GM12873 (cell line): ENCODE data around the gene SETD2.

Source experiments
- TF ChIP-seq, protein P1 (sequence below): IDR thresholded peaks from 2 replicates; pipeline ENCODE4 v1.5.1; 2012; ENCODE audit warnings: low read depth, mild to moderate bottlenecking, moderate library complexity, low read length, control low read depth; ENCODE audit not compliant: insufficient read depth; ENCODE audit errors: missing control alignments

SETD2 gene

DNA sequence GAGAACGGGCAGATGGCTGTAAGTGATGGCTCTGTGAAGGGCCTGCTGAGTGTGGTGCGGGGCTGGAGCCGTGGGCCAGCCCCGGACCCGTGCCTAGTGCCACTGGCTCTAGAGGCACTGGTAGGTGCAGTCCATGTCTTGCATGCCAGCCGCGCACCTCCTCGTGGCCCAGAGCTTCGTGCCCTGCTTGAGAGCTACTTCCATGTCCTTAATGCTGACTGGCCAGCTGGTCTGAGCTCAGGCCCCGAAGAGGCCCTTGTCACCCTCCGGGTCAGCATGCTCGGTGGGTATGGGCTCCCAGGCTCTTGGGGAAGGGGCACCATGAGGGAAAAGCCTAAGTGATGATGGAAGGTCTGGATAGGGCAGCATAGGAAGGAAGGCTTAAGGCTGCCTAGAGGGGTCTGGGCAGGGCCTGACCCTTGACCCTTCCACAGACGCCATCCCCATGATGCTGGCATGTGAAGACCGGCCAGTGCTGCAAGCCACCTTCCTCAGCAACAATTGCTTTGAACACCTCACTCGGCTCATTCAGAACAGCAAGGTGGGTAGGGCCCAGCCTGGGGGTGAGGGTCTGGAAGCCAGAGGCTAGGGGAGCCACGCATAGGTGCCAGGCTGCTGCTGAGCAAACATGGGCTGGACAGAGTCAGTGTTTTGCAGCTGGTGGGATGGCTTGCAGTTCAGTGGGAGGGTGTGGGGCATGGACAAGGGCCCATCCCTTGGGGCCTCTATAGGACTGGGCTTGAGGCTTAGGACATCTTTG lies 172.3 kb downstream of the SETD2 start:
- TF ChIP-seq, protein P1, sequence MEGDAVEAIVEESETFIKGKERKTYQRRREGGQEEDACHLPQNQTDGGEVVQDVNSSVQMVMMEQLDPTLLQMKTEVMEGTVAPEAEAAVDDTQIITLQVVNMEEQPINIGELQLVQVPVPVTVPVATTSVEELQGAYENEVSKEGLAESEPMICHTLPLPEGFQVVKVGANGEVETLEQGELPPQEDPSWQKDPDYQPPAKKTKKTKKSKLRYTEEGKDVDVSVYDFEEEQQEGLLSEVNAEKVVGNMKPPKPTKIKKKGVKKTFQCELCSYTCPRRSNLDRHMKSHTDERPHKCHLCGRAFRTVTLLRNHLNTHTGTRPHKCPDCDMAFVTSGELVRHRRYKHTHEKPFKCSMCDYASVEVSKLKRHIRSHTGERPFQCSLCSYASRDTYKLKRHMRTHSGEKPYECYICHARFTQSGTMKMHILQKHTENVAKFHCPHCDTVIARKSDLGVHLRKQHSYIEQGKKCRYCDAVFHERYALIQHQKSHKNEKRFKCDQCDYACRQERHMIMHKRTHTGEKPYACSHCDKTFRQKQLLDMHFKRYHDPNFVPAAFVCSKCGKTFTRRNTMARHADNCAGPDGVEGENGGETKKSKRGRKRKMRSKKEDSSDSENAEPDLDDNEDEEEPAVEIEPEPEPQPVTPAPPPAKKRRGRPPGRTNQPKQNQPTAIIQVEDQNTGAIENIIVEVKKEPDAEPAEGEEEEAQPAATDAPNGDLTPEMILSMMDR: no peak

- TF ChIP-seq, protein P1: no peak
Observed at GRCh38 chr3:46990573-46991374, 173.1 kb downstream of the SETD2 start.

DNA sequence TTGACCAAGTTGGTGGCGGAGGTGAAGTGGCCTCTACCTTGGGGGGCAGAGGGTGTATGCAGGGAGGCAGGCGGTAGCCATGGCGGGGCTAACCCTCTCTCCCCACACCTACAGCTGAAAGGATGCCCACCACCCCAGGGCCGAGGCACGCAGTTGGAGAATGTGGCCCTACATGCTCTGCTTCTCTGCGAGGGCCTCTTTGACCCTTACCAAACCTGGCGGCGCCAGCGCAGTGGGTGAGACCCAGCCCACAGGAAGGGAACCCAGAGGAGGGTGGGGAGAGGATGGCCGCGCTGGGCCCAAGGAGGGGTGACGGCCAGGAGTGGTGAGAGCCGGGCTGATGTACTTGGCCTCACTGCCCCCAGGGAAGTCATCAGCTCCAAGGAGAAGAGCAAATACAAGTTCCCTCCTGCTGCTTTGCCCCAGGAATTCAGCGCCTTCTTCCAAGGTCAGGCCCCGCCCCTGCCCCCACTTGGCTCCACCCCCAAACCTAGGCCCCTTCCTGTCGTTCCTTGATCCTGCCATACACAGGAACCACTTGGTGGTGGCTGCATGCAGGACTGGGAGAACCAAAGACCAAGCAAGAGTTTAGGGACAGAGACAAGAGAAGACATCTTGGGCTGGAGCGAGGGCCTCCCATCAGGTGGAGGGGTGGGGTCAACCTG lies 174.6 kb downstream of the SETD2 start:
- TF ChIP-seq, protein P1: no peak

GRCh38 chr3:46988616-46989015 lies 175.3 kb downstream of the SETD2 start:
- TF ChIP-seq, protein P1: no peak

- TF ChIP-seq, protein P1: no peak
Observed at GRCh38 chr3:46987743-46988401, 176.0 kb downstream of the SETD2 start.

DNA sequence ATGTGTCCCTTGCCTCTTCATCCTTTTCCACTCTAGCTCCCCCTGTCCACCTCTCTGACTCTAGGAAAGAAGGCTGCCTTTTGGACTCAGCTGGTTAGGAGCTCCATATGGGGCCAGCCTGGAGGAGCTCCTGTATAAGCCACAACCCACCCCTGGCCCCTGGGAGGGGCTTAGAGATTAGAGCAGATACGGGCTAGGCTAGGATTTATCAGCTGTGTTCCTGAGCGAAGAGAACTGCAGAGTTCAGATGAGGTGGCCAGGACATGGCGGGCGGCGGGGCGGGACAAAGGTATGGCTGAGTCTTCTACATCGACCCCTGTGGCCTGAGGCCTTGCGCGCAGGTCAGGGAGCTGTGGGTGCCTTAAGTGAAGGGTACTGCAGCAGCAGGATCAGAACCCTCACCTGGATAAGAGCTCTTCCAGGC lies 176.6 kb downstream of the SETD2 start:
- TF ChIP-seq, protein P1: no peak
